Neural cell (in vitro differentiated cells): ENCODE data around the gene LGI4. TPM values are rescaled to one million over a fixed set of nuclear protein-coding genes. Genes with fewer than 3 reads are reported as not detected.

Source experiments
- H2AFZ ChIP-seq: fragments of 200-600, 300-800 bp; sonication (generic), shearing (Covaris generic); 2 replicates; pipeline ENCODE4 v1.6.0; 2014; ENCODE audit warnings: low read depth, mild to moderate bottlenecking, antibody characterized with exemption, low read length, moderate library complexity
- H3F3A ChIP-seq: fragments of 200-600 bp; shearing (Covaris generic); 2 replicates; pipeline ENCODE4 v1.6.1; 2016; ENCODE audit warnings: mild to moderate bottlenecking, moderate library complexity, mixed read lengths, antibody characterized with exemption, low read length; ENCODE audit not compliant: insufficient read depth, poor library complexity, severe bottlenecking
- H3K27ac ChIP-seq: fragments of 200-600, 300-800 bp; sonication (generic), shearing (Covaris generic); 2 replicates; pipeline ENCODE4 v1.5.1; 2014; ENCODE audit warnings: mild to moderate bottlenecking, low read length, moderate library complexity
- H3K27me3 ChIP-seq: fragments of 300-800, 200-600 bp; sonication (generic), shearing (Covaris generic); 2 replicates; pipeline ENCODE4 v1.6.0; 2014; ENCODE audit warnings: mild to moderate bottlenecking, low read depth, low read length, moderate library complexity; ENCODE audit not compliant: insufficient read depth
- H3K36me3 ChIP-seq: fragments of 300-800, 200-600 bp; sonication (generic), shearing (Covaris generic); 2 replicates; pipeline ENCODE4 v1.5.1; 2014; ENCODE audit warnings: mild to moderate bottlenecking, antibody characterized with exemption, low read length, moderate library complexity; ENCODE audit not compliant: insufficient read depth
- H3K4me2 ChIP-seq: fragments of 300-800, 200-600 bp; sonication (generic), shearing (Covaris generic); 2 replicates; pipeline ENCODE4 v1.6.0; 2014; ENCODE audit warnings: mild to moderate bottlenecking, low read length
- H3K4me3 ChIP-seq: fragments of 300-800, 200-600 bp; sonication (generic), shearing (Covaris generic); 2 replicates; pipeline ENCODE4 v1.5.1; 2014; ENCODE audit warnings: mild to moderate bottlenecking, low read length, moderate library complexity
- H3K79me2 ChIP-seq: fragments of 200-600 bp; shearing (Covaris generic); replicated peaks from 2 replicates; pipeline ENCODE4 v1.6.0; 2014; ENCODE audit warnings: mild to moderate bottlenecking, low read length, moderate library complexity; ENCODE audit not compliant: insufficient read depth
- H3K9ac ChIP-seq: fragments of 300-800, 200-600 bp; sonication (generic), shearing (Covaris generic); 2 replicates; pipeline ENCODE4 v1.6.1; 2016; ENCODE audit warnings: mild to moderate bottlenecking, low read length, mixed read lengths
- H3K9me2 ChIP-seq: fragments of 200-600 bp; shearing (Covaris generic); 2 replicates; pipeline ENCODE4 v1.6.1; 2016; ENCODE audit warnings: mild to moderate bottlenecking, low read length, mixed read lengths; ENCODE audit not compliant: insufficient read depth
- H3K9me3 ChIP-seq: fragments of 200-600, 300-800 bp; sonication (generic), shearing (Covaris generic); 2 replicates; pipeline ENCODE4 v1.6.1; 2016; ENCODE audit warnings: mild to moderate bottlenecking, mixed run types, low read length, moderate library complexity, mixed read lengths
- H4K20me1 ChIP-seq: fragments of 200-600 bp; shearing (Covaris generic); 2 replicates; pipeline ENCODE4 v1.6.1; 2016; ENCODE audit warnings: mild to moderate bottlenecking, mixed run types; ENCODE audit not compliant: insufficient read depth
- EP300 ChIP-seq: fragments of 450-650 bp; conservative IDR thresholded peaks from 2 replicates; pipeline ENCODE4 v1.6.1; 2014; ENCODE audit warnings: antibody characterized with exemption, mild to moderate bottlenecking, moderate library complexity; ENCODE audit not compliant: poor library complexity, severe bottlenecking
- EZH2 ChIP-seq: fragments of 200-600, 300-800 bp; shearing (Covaris generic), sonication (generic); IDR thresholded peaks from 2 replicates; pipeline ENCODE4 v1.6.1; 2014; ENCODE audit warnings: antibody characterized with exemption, low read length, borderline replicate concordance, mild to moderate bottlenecking; ENCODE audit not compliant: insufficient read depth, poor library complexity, severe bottlenecking
- MXI1 ChIP-seq: fragments of 450-650 bp; conservative IDR thresholded peaks from 2 replicates; pipeline ENCODE4 v1.6.1; 2014; ENCODE audit warnings: antibody characterized with exemption, mild to moderate bottlenecking; ENCODE audit not compliant: poor library complexity, severe bottlenecking
- POLR2AphosphoS5 ChIP-seq: IDR thresholded peaks from 2 replicates; pipeline ENCODE4 v1.6.1; 2012
- RAD21 ChIP-seq: fragments of 450-650 bp; conservative IDR thresholded peaks from 2 replicates; pipeline ENCODE4 v1.6.1; 2014; ENCODE audit warnings: antibody characterized with exemption, mild to moderate bottlenecking, moderate library complexity
- SMC3 ChIP-seq: fragments of 450-650 bp; conservative IDR thresholded peaks from 2 replicates; pipeline ENCODE4 v1.6.1; 2014; ENCODE audit warnings: antibody characterized with exemption, mild to moderate bottlenecking, moderate library complexity; ENCODE audit not compliant: poor library complexity
- TAF1 ChIP-seq: IDR thresholded peaks from 2 replicates; pipeline ENCODE4 v1.6.1; 2012; ENCODE audit warnings: low read depth
- polyA plus RNA-seq: library from polyadenylated mRNA; depleted of rRNA; stranded (reverse); fragments of >200 nt; gene quantifications from 2 replicates; pipeline ENCODE4 v1.2.3, GENCODE V29; 2014
- TF ChIP-seq, protein P1 (sequence below): fragments of 450-650 bp; IDR thresholded peaks from 2 replicates; pipeline ENCODE4 v1.5.1; 2014; ENCODE audit warnings: antibody characterized with exemption, mild to moderate bottlenecking, moderate library complexity; ENCODE audit not compliant: poor library complexity, severe bottlenecking
- TF ChIP-seq, protein P2 (sequence below): IDR thresholded peaks from 2 replicates; pipeline ENCODE4 v1.6.1; 2012; ENCODE audit warnings: borderline replicate concordance

LGI4 gene
- polyA plus RNA-seq, 1 donor from 2014 or later: 0.63 TPM

DNA sequence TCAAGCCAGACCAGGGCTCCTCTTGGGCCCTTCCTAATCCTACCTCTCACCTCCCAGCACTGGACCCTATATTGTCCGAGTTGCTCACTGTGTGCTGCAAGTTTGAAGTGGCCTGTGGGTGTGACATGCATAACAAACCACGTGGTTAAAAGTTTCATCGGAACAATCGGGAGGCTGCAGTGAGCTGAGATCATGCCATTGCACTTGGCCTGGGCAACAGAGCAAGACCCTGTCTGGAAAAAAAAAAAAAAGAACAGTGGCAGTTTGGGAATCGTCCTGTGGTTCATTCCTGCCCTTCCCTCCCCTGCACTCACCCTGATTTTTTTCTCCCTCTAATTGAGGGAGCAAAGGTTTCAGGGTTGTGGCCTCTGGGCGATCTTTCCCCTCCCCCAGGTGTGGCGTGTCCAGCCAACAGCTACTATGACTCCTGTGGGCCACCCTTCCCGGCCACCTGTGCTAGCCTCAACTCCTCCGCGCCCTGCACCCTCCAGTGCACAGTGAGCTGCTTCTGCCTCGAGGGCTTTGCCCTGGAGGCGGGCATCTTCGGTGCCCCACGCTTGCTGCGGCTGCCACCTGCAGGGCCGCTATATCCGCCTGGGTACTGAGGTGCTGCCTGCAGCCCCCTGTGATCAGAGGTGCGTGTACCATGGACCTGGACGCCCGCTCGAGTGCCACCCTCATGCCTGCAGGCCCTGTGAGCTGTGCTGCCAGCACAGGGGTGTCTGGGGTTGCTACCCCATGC is 35.5 kb downstream of the LGI4 start:
- no peaks in the 10 kb centered on the region for H3K36me3 ChIP-seq
- H3K4me3 ChIP-seq: no peak overlapping the region
- H3K79me2 ChIP-seq: no peaks in the 10 kb centered on the region
- H3K9me3 ChIP-seq: no peaks in the 10 kb centered on the region
- H3K9ac ChIP-seq: no peak overlapping the region
- no peaks in the 10 kb centered on the region for H3K27me3 ChIP-seq
- no peak overlapping the region for H3K4me2 ChIP-seq
- H3F3A ChIP-seq: no peaks in the 10 kb centered on the region
- TF ChIP-seq MXI1: no peak
- no peak for TF ChIP-seq EP300
- TF ChIP-seq, protein P1, sequence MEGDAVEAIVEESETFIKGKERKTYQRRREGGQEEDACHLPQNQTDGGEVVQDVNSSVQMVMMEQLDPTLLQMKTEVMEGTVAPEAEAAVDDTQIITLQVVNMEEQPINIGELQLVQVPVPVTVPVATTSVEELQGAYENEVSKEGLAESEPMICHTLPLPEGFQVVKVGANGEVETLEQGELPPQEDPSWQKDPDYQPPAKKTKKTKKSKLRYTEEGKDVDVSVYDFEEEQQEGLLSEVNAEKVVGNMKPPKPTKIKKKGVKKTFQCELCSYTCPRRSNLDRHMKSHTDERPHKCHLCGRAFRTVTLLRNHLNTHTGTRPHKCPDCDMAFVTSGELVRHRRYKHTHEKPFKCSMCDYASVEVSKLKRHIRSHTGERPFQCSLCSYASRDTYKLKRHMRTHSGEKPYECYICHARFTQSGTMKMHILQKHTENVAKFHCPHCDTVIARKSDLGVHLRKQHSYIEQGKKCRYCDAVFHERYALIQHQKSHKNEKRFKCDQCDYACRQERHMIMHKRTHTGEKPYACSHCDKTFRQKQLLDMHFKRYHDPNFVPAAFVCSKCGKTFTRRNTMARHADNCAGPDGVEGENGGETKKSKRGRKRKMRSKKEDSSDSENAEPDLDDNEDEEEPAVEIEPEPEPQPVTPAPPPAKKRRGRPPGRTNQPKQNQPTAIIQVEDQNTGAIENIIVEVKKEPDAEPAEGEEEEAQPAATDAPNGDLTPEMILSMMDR: no peak
- TF ChIP-seq POLR2AphosphoS5: no peak
- no peak for TF ChIP-seq RAD21
- H2AFZ ChIP-seq: no peak overlapping the region
- H4K20me1 ChIP-seq: no peaks in the 10 kb centered on the region
- H3K27ac ChIP-seq: no peak overlapping the region
- H3K9me2 ChIP-seq: no peaks in the 10 kb centered on the region

DNA sequence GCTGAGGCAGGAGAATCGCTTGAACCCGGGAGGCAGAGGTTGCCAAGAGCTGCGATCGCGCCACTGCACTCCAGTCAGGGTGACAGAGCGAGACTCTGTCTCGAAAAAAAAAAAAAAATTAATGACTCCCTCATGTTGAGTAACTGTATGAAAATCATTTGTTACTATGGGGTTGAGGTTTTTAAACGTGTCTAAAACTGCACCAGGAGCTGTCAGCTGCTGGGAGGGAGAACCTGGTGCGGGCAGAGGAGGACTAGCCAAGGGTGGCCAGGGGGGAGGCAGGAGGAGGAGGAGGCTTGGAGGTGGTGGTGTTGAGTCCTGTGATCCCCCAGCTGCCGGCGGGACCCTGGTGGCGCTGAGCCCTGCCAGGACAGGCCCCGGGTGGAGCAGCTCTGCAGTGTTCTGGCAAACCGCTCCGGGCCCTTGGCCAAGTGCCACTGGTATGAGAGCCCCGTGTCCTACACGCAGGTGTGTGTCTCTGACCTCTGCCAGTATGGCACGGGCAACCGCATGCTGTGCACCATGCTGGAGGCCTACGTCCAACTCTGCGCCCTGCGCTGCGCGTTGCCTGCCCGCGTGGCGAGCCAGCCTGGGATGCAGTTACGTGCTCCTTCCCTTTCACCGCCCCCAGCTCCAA is 36.3 kb downstream of the LGI4 start:
- TF ChIP-seq POLR2AphosphoS5: no peak
- TF ChIP-seq EP300: no peak
- no peak for TF ChIP-seq MXI1
- no peak for TF ChIP-seq RAD21
- no peak for TF ChIP-seq TAF1
- TF ChIP-seq, protein P2, sequence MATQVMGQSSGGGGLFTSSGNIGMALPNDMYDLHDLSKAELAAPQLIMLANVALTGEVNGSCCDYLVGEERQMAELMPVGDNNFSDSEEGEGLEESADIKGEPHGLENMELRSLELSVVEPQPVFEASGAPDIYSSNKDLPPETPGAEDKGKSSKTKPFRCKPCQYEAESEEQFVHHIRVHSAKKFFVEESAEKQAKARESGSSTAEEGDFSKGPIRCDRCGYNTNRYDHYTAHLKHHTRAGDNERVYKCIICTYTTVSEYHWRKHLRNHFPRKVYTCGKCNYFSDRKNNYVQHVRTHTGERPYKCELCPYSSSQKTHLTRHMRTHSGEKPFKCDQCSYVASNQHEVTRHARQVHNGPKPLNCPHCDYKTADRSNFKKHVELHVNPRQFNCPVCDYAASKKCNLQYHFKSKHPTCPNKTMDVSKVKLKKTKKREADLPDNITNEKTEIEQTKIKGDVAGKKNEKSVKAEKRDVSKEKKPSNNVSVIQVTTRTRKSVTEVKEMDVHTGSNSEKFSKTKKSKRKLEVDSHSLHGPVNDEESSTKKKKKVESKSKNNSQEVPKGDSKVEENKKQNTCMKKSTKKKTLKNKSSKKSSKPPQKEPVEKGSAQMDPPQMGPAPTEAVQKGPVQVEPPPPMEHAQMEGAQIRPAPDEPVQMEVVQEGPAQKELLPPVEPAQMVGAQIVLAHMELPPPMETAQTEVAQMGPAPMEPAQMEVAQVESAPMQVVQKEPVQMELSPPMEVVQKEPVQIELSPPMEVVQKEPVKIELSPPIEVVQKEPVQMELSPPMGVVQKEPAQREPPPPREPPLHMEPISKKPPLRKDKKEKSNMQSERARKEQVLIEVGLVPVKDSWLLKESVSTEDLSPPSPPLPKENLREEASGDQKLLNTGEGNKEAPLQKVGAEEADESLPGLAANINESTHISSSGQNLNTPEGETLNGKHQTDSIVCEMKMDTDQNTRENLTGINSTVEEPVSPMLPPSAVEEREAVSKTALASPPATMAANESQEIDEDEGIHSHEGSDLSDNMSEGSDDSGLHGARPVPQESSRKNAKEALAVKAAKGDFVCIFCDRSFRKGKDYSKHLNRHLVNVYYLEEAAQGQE: no peak
- TF ChIP-seq, protein P1: no peak
- TF ChIP-seq EZH2: no peak
- TF ChIP-seq SMC3: no peak
- Histone ChIP-seq H3F3A (no peaks in the 10 kb centered on the region), H2AFZ (no peak overlapping the region), H4K20me1 (no peaks in the 10 kb centered on the region), H3K27me3 (no peaks in the 10 kb centered on the region), H3K9ac (no peak overlapping the region), H3K4me3 (no peak overlapping the region), H3K27ac (no peak overlapping the region), H3K9me2 (no peaks in the 10 kb centered on the region), H3K9me3 (no peaks in the 10 kb centered on the region), H3K36me3 (no peaks in the 10 kb centered on the region), H3K4me2 (no peak overlapping the region), H3K79me2 (no peaks in the 10 kb centered on the region)
